Upper lobe of left lung (tissue), 6 donors: ENCODE data around the gene AS3MT. TPM values are rescaled to one million over a fixed set of nuclear protein-coding genes. Genes with fewer than 3 reads are reported as not detected.

Experiments used
- ATAC-seq, 2 donors: fragments of 200-7000 bp; cut with Tn5 transposase; one replicate each; pipeline ENCODE4 v1.9.1; 2022; ENCODE audit warnings: mild to moderate bottlenecking in 2 of 2, moderate library complexity in 2 of 2; ENCODE audit not compliant: low FRiP score in 2 of 2
- DNase-seq, 2 donors: peaks; one replicate each; pipeline ENCODE4 v3.0.0-alpha.2; 2019 to 2020
- H3K27ac ChIP-seq, 4 donors: fragments of 200-600 bp; sonication (generic); one replicate each; pipeline ENCODE4 v1.5.1; 2016 to 2019
- H3K27me3 ChIP-seq, 4 donors: fragments of 200-600 bp; sonication (generic); one replicate each; pipeline ENCODE4 v1.5.1; 2017 to 2019
- H3K36me3 ChIP-seq, 4 donors: fragments of 200-600 bp; sonication (generic); one replicate each; pipeline ENCODE4 v1.5.1; 2016 to 2019
- H3K4me1 ChIP-seq, 4 donors: fragments of 200-600 bp; sonication (generic); one replicate each; pipeline ENCODE4 v1.5.1; 2018 to 2019
- H3K4me3 ChIP-seq, 4 donors: fragments of 200-600 bp; sonication (generic); one replicate each; pipeline ENCODE4 v1.5.1; 2017 to 2019; ENCODE audit warnings: mild to moderate bottlenecking in 2 of 4, moderate library complexity in 1 of 4
- H3K9me3 ChIP-seq, 4 donors: fragments of 200-600 bp; sonication (generic); one replicate each; pipeline ENCODE4 v1.5.1; 2018 to 2019
- EP300 ChIP-seq, 4 donors: sonication (generic); formaldehyde crosslinking; IDR thresholded peaks; one replicate each; pipeline ENCODE4 v1.5.1; 2017; ENCODE audit warnings: antibody characterized with exemption in 4 of 4, control low read depth in 2 of 4
- POLR2A ChIP-seq, 4 donors: fragments of 450-650 bp; IDR thresholded peaks; one replicate each; pipeline ENCODE4 v1.5.1; 2016 to 2017; ENCODE audit warnings: antibody characterized with exemption in 4 of 4, mild to moderate bottlenecking in 2 of 4
- POLR2AphosphoS5 ChIP-seq, 2 donors: sonication (generic); formaldehyde crosslinking; IDR thresholded peaks; one replicate each; pipeline ENCODE4 v1.5.1; 2017; ENCODE audit warnings: antibody characterized with exemption in 2 of 2
- WGBS, 2 donors: methylation state at CpG; one replicate each; pipeline ENCODE4 v1.1.5; 2017 to 2018; 5-methylcytosine and 5-hydroxymethylcytosine counted together
- small RNA-seq, 4 donors: library from RNA; depleted of rRNA; stranded (forward); fragments of <200 nt; gene quantifications; one replicate each; pipeline ENCODE3, GENCODE V24; 2016
- total RNA-seq, 6 donors: library from RNA; depleted of rRNA in 4 of 6; stranded (reverse); fragments of >200 nt in 4 of 6; gene quantifications; one replicate each; pipeline versions ENCODE4 v1.1.0 to v1.2.1, GENCODE V29; 2016 to 2021
- TF ChIP-seq, protein P1 (sequence below), 6 experiments: fragments of 450-650 bp in 4 of 6; fragments of 200-600 bp in 2 of 6; sonication (generic) in 2 of 6; IDR thresholded peaks; one replicate each; pipeline ENCODE4 v1.5.1; 2016 to 2019; ENCODE audit warnings: antibody characterized with exemption in 6 of 6
- donor health status: DM: no; HTN: no; CAD: no; lungs with moderate emphysema.
- donor health status: DM: no; HTN: yes; CAD: no; lungs with severe emphysema.

Gene AS3MT
- total RNA-seq, 6 donors from 2014 or later: 1.7 to 4.9 (median 2.3) TPM

GRCh38 chr10:102949916-102950315 lies 80.6 kb downstream of the AS3MT start:
- ATAC-seq: no peak
- no peaks in the 10 kb centered on the region for H3K27me3 ChIP-seq
- H3K4me1 ChIP-seq: peaks cover 0 to 8% (median 0%) of the 10 kb centered on the region in 4 donors
- WGBS, 2 donors: 79% methylated on average over 4 of the region's 4 CpGs
- TF ChIP-seq EP300 (IDR thresholded peaks at IDR 0.05): no peak
- TF ChIP-seq, protein P1, sequence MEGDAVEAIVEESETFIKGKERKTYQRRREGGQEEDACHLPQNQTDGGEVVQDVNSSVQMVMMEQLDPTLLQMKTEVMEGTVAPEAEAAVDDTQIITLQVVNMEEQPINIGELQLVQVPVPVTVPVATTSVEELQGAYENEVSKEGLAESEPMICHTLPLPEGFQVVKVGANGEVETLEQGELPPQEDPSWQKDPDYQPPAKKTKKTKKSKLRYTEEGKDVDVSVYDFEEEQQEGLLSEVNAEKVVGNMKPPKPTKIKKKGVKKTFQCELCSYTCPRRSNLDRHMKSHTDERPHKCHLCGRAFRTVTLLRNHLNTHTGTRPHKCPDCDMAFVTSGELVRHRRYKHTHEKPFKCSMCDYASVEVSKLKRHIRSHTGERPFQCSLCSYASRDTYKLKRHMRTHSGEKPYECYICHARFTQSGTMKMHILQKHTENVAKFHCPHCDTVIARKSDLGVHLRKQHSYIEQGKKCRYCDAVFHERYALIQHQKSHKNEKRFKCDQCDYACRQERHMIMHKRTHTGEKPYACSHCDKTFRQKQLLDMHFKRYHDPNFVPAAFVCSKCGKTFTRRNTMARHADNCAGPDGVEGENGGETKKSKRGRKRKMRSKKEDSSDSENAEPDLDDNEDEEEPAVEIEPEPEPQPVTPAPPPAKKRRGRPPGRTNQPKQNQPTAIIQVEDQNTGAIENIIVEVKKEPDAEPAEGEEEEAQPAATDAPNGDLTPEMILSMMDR (IDR thresholded peaks at IDR 0.05): no peak
- no peak for TF ChIP-seq POLR2A (IDR thresholded peaks at IDR 0.05)
- TF ChIP-seq POLR2AphosphoS5 (IDR thresholded peaks at IDR 0.05): no peak
- DNase-seq: no peak
- H3K36me3 ChIP-seq: no peaks in the 10 kb centered on the region
- H3K27ac ChIP-seq: no peak overlapping the region
- H3K9me3 ChIP-seq: no peaks in the 10 kb centered on the region
- no peak overlapping the region for H3K4me3 ChIP-seq

DNA sequence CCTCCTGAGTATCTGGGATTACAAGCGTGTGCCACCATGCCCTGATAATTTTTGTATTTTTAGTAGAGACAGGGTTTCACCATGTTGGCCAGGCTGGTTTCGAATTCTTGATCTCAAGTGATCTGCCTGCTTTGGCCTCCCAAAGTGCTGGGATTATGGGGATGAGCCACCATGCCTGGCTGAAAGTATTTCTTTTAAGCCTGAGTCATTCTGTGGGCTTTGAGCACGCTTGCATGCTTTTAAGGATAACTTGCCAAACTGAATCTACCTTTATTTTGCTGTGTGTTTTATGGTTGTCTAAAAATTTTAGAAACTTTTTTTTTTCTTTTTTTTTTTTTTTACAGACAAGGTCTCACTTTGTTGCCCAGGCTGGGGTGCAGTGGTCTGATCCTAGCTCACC lies 82.0 kb downstream of the AS3MT start:
- Histone ChIP-seq H3K4me1 (peaks cover 0 to 3% (median 0%) of the 10 kb centered on the region in 4 donors), H3K36me3 (no peaks in the 10 kb centered on the region), H3K27me3 (no peaks in the 10 kb centered on the region), H3K9me3 (no peaks in the 10 kb centered on the region), H3K4me3 (no peak overlapping the region), H3K27ac (no peak overlapping the region)
- TF ChIP-seq, protein P1 (IDR thresholded peaks at IDR 0.05): no peak
- TF ChIP-seq POLR2A (IDR thresholded peaks at IDR 0.05): no peak
- no peak for TF ChIP-seq EP300 (IDR thresholded peaks at IDR 0.05)
- no peak for TF ChIP-seq POLR2AphosphoS5 (IDR thresholded peaks at IDR 0.05)
- WGBS, 2 donors: 96 to 98% methylated on average over 3 of the region's 3 CpGs
- ATAC-seq (no peak), DNase-seq (no peak)

Small RNAs within 50 kb of the gene (small RNA-seq; reads per million reads assigned to genes)
- 0 reads per million in 4 donors for gene AS3MT
- gene RF00026: 0 reads per million in 4 donors

Other genes starting within 250 kb of the AS3MT start
- gene TRIM8, start 225.0 kb upstream of the AS3MT start, total RNA-seq: 100 to 1,000 TPM; 162 to 279 (median 177) TPM
- gene ARL3, start 155.1 kb upstream of the AS3MT start, total RNA-seq: 1 to 10 TPM; 4.6 to 7.9 (median 6.4) TPM
- gene SFXN2, start 154.8 kb upstream of the AS3MT start, total RNA-seq: 10 to 100 TPM in 2 of 6 donors, 1 to 10 TPM in 4; 3.9 to 28.3 (median 8.0) TPM
- gene WBP1L, start 125.5 kb upstream of the AS3MT start, total RNA-seq: 10 to 100 TPM; 41.7 to 76.6 (median 54.7) TPM
- 1 to 10 TPM in 5 of 6 donors, not detected in 1; 1.2 to 6.3 (median 2.1) TPM for gene CYP17A1, start 32.1 kb upstream of the AS3MT start, total RNA-seq
- 10 to 100 TPM; 10.5 to 43.4 (median 23.0) TPM for gene BORCS7, start 15.2 kb upstream of the AS3MT start, total RNA-seq
- gene CNNM2, start 48.8 kb downstream of the AS3MT start, total RNA-seq: 10 to 100 TPM in 4 of 6 donors, 1 to 10 TPM in 2; 6.4 to 33.5 (median 11.7) TPM